ENCODE measurements around the gene CYB561. TPM values are rescaled to one million over a fixed set of nuclear protein-coding genes. Genes with fewer than 3 reads are reported as not detected.

CYB561 gene
- total RNA-seq, 1 experiment from 2014 or later, result 35.1 TPM

GRCh38 chr17:63442549-63443035 is 3.5 kb downstream of the CYB561 start:
- CTCF ChIA-PET, result interaction anchor here (0.5 to 15.9 kb wide), 11 partner anchors 8 to 169 kb away, joined by 3 to 298 read pairs (median 7); partner anchors contain the start of gene ACE
- Mint-ChIP-seq H3K4me1 (peaks cover 31% of the 10 kb centered on the region), H3K27me3 (ENCODE audit: low read depth) (no peaks in the 10 kb centered on the region), H3K36me3 (no peaks in the 10 kb centered on the region), H3K27ac (no peak overlapping the region), H3K9me3 (no peaks in the 10 kb centered on the region), H3K4me3 (no peak overlapping the region)
- ATAC-seq (peak; percentile 5; the same call in 1 of the 2 replicates), DNase-seq (ENCODE audit: low spot score) (peak; percentile 45)
- POLR2A ChIA-PET, result interaction anchor here (1.0 kb wide), 2 partner anchors 34 to 36 kb away, joined by 3 read pairs; partner anchors contain the start of gene ACE
- TF ChIP-seq JAZF1 (CRISPR knock-in tag; IDR thresholded peaks at IDR 0.05), result no peak
- no peak for TF ChIP-seq CTCF (IDR thresholded peaks at IDR 0.05)
- no peak for TF ChIP-seq ARID4B (CRISPR knock-in tag; IDR thresholded peaks at IDR 0.05; ENCODE audit: borderline replicate concordance)
- no peak for TF ChIP-seq NFYB (CRISPR knock-in tag; conservative IDR thresholded peaks at IDR 0.05; ENCODE audit: low read depth)
- TF ChIP-seq ZSCAN18 (CRISPR knock-in tag; IDR thresholded peaks at IDR 0.05), result no peak
- TF ChIP-seq, protein P1, sequence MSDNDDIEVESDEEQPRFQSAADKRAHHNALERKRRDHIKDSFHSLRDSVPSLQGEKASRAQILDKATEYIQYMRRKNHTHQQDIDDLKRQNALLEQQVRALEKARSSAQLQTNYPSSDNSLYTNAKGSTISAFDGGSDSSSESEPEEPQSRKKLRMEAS (CRISPR knock-in tag; IDR thresholded peaks at IDR 0.05), result no peak
- no peak for TF ChIP-seq ZNF317 (CRISPR knock-in tag; IDR thresholded peaks at IDR 0.05; ENCODE audit: borderline replicate concordance, low read depth)
- TF ChIP-seq ZNF671 (CRISPR knock-in tag; IDR thresholded peaks at IDR 0.05), result no peak

DNA sequence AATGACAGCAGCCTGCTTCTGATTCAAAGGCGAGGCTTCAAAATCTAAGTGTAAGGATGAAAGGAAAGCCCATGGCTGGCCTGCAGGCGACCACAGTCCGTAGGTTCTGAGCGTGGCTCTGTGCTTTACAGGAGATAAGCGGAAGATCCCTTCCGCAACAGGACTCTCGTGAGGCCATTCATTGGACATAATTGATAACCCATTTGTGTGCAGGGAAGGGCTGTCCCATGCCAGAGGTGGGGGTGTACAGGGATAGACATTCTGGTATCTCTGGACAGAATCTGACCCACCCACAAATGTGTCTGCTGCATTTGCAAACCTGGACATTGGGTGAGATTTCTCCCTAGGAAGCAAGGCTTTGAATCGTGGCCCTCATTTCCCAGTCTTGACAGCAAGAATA is 4.0 kb downstream of the CYB561 start:
- CTCF ChIA-PET, result interaction anchor here (0.9 to 15.9 kb wide), 9 partner anchors 7 to 170 kb away, joined by 3 to 298 read pairs (median 14); partner anchors contain the start of gene ACE
- Mint-ChIP-seq H3K27me3 (ENCODE audit: low read depth) (no peaks in the 10 kb centered on the region), H3K9me3 (no peaks in the 10 kb centered on the region), H3K27ac (no peak overlapping the region; the same call in 1 of the 2 replicates), H3K4me1 (peaks cover 29% of the 10 kb centered on the region), H3K36me3 (no peaks in the 10 kb centered on the region), H3K4me3 (no peak overlapping the region)
- POLR2A ChIA-PET, result interaction anchor here (1.0 kb wide), 2 partner anchors 34 to 36 kb away, joined by 3 read pairs; partner anchors contain the start of gene ACE
- TF ChIP-seq ELF4 (CRISPR knock-in tag; IDR thresholded peaks at IDR 0.05; ENCODE audit: low read depth) (no peak), JUN (CRISPR knock-in tag; IDR thresholded peaks at IDR 0.05) (no peak), ZNF423 (CRISPR knock-in tag; IDR thresholded peaks at IDR 0.05) (no peak), ETV6 (CRISPR knock-in tag; IDR thresholded peaks at IDR 0.05) (no peak), FOXP1 (CRISPR knock-in tag; IDR thresholded peaks at IDR 0.05; ENCODE audit: borderline replicate concordance) (no peak), TEAD4 (CRISPR knock-in tag; IDR thresholded peaks at IDR 0.05) (no peak), ATF2 (CRISPR knock-in tag; IDR thresholded peaks at IDR 0.05; ENCODE audit: borderline replicate concordance, low read depth) (no peak)
- TF ChIP-seq, protein P2, sequence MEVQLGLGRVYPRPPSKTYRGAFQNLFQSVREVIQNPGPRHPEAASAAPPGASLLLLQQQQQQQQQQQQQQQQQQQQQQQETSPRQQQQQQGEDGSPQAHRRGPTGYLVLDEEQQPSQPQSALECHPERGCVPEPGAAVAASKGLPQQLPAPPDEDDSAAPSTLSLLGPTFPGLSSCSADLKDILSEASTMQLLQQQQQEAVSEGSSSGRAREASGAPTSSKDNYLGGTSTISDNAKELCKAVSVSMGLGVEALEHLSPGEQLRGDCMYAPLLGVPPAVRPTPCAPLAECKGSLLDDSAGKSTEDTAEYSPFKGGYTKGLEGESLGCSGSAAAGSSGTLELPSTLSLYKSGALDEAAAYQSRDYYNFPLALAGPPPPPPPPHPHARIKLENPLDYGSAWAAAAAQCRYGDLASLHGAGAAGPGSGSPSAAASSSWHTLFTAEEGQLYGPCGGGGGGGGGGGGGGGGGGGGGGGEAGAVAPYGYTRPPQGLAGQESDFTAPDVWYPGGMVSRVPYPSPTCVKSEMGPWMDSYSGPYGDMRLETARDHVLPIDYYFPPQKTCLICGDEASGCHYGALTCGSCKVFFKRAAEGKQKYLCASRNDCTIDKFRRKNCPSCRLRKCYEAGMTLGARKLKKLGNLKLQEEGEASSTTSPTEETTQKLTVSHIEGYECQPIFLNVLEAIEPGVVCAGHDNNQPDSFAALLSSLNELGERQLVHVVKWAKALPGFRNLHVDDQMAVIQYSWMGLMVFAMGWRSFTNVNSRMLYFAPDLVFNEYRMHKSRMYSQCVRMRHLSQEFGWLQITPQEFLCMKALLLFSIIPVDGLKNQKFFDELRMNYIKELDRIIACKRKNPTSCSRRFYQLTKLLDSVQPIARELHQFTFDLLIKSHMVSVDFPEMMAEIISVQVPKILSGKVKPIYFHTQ (CRISPR knock-in tag; IDR thresholded peaks at IDR 0.05), result no peak
- DNase-seq (ENCODE audit: low spot score) (no peak), ATAC-seq (no peak)

Data from WTC11 (cell line).